ENCODE data around the gene HNRNPA3. TPM values are rescaled to one million over a fixed set of nuclear protein-coding genes. Genes with fewer than 3 reads are reported as not detected.

HNRNPA3 gene
- polyA plus RNA-seq, 3 donors: 26.5 to 71.7 (median 43.0) TPM

GRCh38 chr2:177270531-177270930, 57.9 kb downstream of the HNRNPA3 start:
- no CpG with 5 or more reads among the region's 4 CpGs for WGBS (ENCODE audit: insufficient coverage)

GRCh38 chr2:177271981-177272666, 59.5 kb downstream of the HNRNPA3 start:
- H3K4me3 ChIP-seq (replicated peaks in 1 of 3; ENCODE audit: low read depth in 2 of 3, low read length in 3 of 3): no peak overlapping the region
- no peak overlapping the region for H3K4me2 ChIP-seq (replicated peaks; ENCODE audit: extremely low read depth, low read length, poor library complexity, severe bottlenecking)
- H3K27ac ChIP-seq (ENCODE audit: low read depth in 1 of 2, low read length in 2 of 2): no peak overlapping the region
- no peaks in the 10 kb centered on the region for H3K27me3 ChIP-seq (ENCODE audit: control insufficient read depth in 2 of 2, insufficient read depth in 2 of 2, low read length in 2 of 2)
- H3K9ac ChIP-seq (ENCODE audit: insufficient read depth, low read length, poor library complexity, severe bottlenecking): no peak overlapping the region
- H3K36me3 Mint-ChIP-seq: no peaks in the 10 kb centered on the region
- no peaks in the 10 kb centered on the region for H4K20me1 ChIP-seq (ENCODE audit: insufficient read depth, low read length)
- no CpG with 5 or more reads among the region's 1 CpG for WGBS (ENCODE audit: insufficient coverage)
- no peak for TF ChIP-seq CTCF (IDR thresholded peaks at IDR 0.05)
- no peak for DNase-seq
- H3K4me1 Mint-ChIP-seq: peaks cover 19% of the 10 kb centered on the region
- H3K9me3 Mint-ChIP-seq: no peaks in the 10 kb centered on the region
- no peaks in the 10 kb centered on the region for H3K79me2 ChIP-seq (ENCODE audit: insufficient read depth, low read length)
- H2AFZ ChIP-seq (ENCODE audit: insufficient read depth, low read depth, low read length, poor library complexity, severe bottlenecking): no peak overlapping the region
- no peak overlapping the region for H3K27ac Mint-ChIP-seq
- H3K27me3 Mint-ChIP-seq (ENCODE audit: low read depth in 3 of 3): no peaks in the 10 kb centered on the region
- H3K4me3 Mint-ChIP-seq: no peak overlapping the region
- H3K9me3 ChIP-seq (replicated peaks in 1 of 2; ENCODE audit: control insufficient read depth in 1 of 2, insufficient read depth in 1 of 2, low read length in 2 of 2): no peaks in the 10 kb centered on the region
- intact Hi-C loops (cut with micrococcal nuclease): no loop called here
- no peaks in the 10 kb centered on the region for H3K36me3 ChIP-seq (replicated peaks in 1 of 2; ENCODE audit: control insufficient read depth in 1 of 2, insufficient read depth in 2 of 2, low read length in 2 of 2)
- peaks cover 7 to 25% of the 10 kb centered on the region in 2 donors for H3K4me1 ChIP-seq (ENCODE audit: control insufficient read depth in 1 of 2, insufficient read depth in 2 of 2, low read length in 2 of 2)

More at GRCh38 chr2:177270531-177270930, 57.9 kb downstream of the HNRNPA3 start:
- H3K9me3 ChIP-seq (replicated peaks in 1 of 2; ENCODE audit: control insufficient read depth in 1 of 2, insufficient read depth in 1 of 2, low read length in 2 of 2): no peaks in the 10 kb centered on the region
- H3K27ac ChIP-seq (ENCODE audit: low read depth in 1 of 2, low read length in 2 of 2): no peak overlapping the region
- no peaks in the 10 kb centered on the region for H3K27me3 Mint-ChIP-seq (ENCODE audit: low read depth in 3 of 3)
- no peaks in the 10 kb centered on the region for H3K79me2 ChIP-seq (ENCODE audit: insufficient read depth, low read length)
- H4K20me1 ChIP-seq (ENCODE audit: insufficient read depth, low read length): no peaks in the 10 kb centered on the region
- H3K4me1 ChIP-seq (ENCODE audit: control insufficient read depth in 1 of 2, insufficient read depth in 2 of 2, low read length in 2 of 2): peaks cover 16 to 41% of the 10 kb centered on the region in 2 donors
- TF ChIP-seq CTCF (IDR thresholded peaks at IDR 0.05): no peak
- intact Hi-C loops (cut with micrococcal nuclease): no loop called here
- DNase-seq: no peak
- H3K4me2 ChIP-seq (replicated peaks; ENCODE audit: extremely low read depth, low read length, poor library complexity, severe bottlenecking): no peak overlapping the region
- no peak overlapping the region for H3K4me3 ChIP-seq (replicated peaks in 1 of 3; ENCODE audit: low read depth in 2 of 3, low read length in 3 of 3)
- H3K9me3 Mint-ChIP-seq: no peaks in the 10 kb centered on the region
- H3K4me1 Mint-ChIP-seq: peaks cover 32% of the 10 kb centered on the region
- no peak overlapping the region for H3K4me3 Mint-ChIP-seq
- peak overlapping the region in 1 of 7 donors; percentile 55 for H3K27ac Mint-ChIP-seq
- H3K36me3 ChIP-seq (replicated peaks in 1 of 2; ENCODE audit: control insufficient read depth in 1 of 2, insufficient read depth in 2 of 2, low read length in 2 of 2): no peaks in the 10 kb centered on the region
- no peaks in the 10 kb centered on the region for H3K36me3 Mint-ChIP-seq
- H3K27me3 ChIP-seq (ENCODE audit: control insufficient read depth in 2 of 2, insufficient read depth in 2 of 2, low read length in 2 of 2): no peaks in the 10 kb centered on the region
- no peak overlapping the region for H3K9ac ChIP-seq (ENCODE audit: insufficient read depth, low read length, poor library complexity, severe bottlenecking)
- H2AFZ ChIP-seq (ENCODE audit: insufficient read depth, low read depth, low read length, poor library complexity, severe bottlenecking): no peak overlapping the region
